PFSK-1 (cell line): ENCODE results near the gene LCN1.

Source experiments
- FOXP2 ChIP-seq: optimal IDR thresholded peaks from 2 replicates; pipeline ENCODE3; 2011; ENCODE audit warnings: borderline replicate concordance, control low read depth, inconsistent platforms; ENCODE audit not compliant: insufficient read depth; ENCODE audit errors: extremely low read length, extremely low read depth
- POLR2AphosphoS5 ChIP-seq: IDR thresholded peaks from 2 replicates; pipeline ENCODE4 v1.6.1; 2012; ENCODE audit warnings: low read depth, mild to moderate bottlenecking, control low read depth, low read length, moderate library complexity
- SIN3A ChIP-seq: IDR thresholded peaks from 2 replicates; pipeline ENCODE4 v1.6.1; 2012; ENCODE audit warnings: mild to moderate bottlenecking, low read length, moderate library complexity, borderline replicate concordance; ENCODE audit not compliant: insufficient read depth
- TAF1 ChIP-seq: IDR thresholded peaks from 2 replicates; pipeline ENCODE4 v1.6.1; 2012; ENCODE audit warnings: low read length, control low read depth, borderline replicate concordance; ENCODE audit not compliant: insufficient read depth
- TF ChIP-seq, protein P1 (sequence below), 2 experiments: IDR thresholded peaks; 2 replicates each; pipeline versions ENCODE4 v1.6.1 to v1.8.0; 2011 to 2012; ENCODE audit warnings: low read depth in 2 of 2, low read length in 2 of 2, control low read depth in 1 of 2, inconsistent platforms in 1 of 2, mild to moderate bottlenecking in 1 of 2, moderate library complexity in 1 of 2; ENCODE audit not compliant: insufficient read depth in 1 of 2

The LCN1 gene

DNA sequence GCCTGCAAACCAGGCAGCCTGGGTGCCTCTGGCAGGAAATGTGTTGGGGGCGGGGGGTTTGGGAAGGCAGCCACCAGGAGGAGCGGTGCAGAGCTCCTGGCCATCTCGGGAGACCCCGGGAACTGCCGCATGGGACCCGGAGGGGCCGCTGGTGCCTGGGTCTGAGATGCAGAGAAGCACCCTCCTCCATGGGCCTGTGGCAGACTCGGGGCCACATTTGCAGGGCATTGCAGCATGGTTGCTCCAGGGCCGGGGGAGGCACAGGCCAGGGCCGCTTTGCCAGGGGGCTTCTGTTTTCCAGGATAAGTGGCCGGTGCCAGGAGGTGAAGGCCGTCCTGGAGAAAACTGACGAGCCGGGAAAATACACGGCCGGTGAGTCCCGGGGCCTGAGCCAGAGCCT, 1.7 kb downstream of the LCN1 start:
- TF ChIP-seq FOXP2 (no peak), TAF1 (no peak), POLR2AphosphoS5 (no peak), SIN3A (no peak)
- TF ChIP-seq, protein P1, sequence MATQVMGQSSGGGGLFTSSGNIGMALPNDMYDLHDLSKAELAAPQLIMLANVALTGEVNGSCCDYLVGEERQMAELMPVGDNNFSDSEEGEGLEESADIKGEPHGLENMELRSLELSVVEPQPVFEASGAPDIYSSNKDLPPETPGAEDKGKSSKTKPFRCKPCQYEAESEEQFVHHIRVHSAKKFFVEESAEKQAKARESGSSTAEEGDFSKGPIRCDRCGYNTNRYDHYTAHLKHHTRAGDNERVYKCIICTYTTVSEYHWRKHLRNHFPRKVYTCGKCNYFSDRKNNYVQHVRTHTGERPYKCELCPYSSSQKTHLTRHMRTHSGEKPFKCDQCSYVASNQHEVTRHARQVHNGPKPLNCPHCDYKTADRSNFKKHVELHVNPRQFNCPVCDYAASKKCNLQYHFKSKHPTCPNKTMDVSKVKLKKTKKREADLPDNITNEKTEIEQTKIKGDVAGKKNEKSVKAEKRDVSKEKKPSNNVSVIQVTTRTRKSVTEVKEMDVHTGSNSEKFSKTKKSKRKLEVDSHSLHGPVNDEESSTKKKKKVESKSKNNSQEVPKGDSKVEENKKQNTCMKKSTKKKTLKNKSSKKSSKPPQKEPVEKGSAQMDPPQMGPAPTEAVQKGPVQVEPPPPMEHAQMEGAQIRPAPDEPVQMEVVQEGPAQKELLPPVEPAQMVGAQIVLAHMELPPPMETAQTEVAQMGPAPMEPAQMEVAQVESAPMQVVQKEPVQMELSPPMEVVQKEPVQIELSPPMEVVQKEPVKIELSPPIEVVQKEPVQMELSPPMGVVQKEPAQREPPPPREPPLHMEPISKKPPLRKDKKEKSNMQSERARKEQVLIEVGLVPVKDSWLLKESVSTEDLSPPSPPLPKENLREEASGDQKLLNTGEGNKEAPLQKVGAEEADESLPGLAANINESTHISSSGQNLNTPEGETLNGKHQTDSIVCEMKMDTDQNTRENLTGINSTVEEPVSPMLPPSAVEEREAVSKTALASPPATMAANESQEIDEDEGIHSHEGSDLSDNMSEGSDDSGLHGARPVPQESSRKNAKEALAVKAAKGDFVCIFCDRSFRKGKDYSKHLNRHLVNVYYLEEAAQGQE (IDR thresholded peaks at IDR 0.05; ENCODE audit: insufficient read depth in 1 of 2, low read depth in 2 of 2, low read length in 2 of 2) = no peak

DNA sequence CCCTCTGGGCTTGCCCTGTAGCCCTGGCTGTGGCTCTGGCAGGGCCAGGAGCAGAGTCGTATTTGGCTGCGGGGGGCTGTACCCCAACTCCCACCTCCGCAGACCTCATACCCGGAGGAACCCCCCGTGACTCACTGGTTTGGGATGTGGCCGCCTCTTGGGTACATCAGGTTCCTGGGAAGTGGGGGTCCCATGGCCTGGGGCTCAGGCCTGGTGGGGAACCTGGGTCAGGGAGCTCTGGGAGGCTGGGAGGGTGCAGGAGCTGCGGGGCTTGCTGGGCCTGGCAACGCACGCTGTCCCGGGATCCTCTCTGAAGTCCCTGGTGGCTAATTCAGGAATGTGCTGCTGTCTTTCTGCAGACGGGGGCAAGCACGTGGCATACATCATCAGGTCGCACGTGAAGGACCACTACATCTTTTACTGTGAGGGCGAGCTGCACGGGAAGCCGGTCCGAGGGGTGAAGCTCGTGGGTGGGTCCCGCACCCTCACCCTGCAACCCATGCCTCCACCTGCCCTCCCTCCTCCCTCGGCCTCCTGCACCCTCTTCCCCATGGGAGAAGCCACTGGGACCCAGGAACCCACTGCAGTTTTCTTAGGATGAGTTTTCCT, 2.4 kb downstream of the LCN1 start:
- TF ChIP-seq FOXP2 = no peak
- TF ChIP-seq, protein P1 (IDR thresholded peaks at IDR 0.05; ENCODE audit: insufficient read depth in 1 of 2, low read depth in 2 of 2, low read length in 2 of 2) = no peak
- no peak for TF ChIP-seq POLR2AphosphoS5
- no peak for TF ChIP-seq SIN3A

DNA sequence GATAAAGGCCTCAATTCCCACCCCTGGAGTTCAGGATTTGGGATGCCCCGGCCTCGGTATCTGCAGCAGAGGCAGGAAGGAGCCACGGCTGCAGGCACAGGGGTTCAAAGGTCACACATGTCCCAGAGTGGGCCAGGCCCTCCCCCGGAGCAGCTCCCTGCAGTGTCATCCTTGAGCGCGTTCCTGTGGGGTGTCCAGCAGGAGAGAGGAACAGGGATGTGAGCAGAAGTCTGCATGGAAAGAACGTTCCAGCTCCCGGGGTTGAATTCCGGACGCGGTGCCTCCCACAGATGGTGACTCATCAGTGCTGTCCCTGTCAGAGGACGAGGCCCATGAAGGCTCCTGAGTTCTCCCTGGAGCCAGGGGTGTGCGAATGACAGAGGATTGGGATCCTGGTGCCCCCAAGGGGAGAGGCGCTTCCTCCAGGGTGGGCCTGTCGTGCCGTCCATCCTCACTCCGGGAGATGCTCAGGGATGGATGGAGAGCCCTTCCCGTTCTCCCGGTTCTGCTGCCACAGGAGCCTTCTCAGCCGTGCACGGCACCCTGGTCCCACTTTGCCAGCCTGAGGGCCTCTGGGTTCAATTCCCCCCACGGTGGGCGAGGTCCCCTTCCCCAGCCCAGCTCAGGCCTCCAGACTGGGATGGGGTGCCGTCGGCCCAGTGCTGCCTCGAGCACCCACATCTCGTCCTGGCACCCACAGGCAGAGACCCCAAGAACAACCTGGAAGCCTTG, 3.1 kb downstream of the LCN1 start:
- no peak for TF ChIP-seq SIN3A
- no peak for TF ChIP-seq FOXP2
- TF ChIP-seq, protein P1 (IDR thresholded peaks at IDR 0.05; ENCODE audit: insufficient read depth in 1 of 2, low read depth in 2 of 2, low read length in 2 of 2) = no peak
- TF ChIP-seq POLR2AphosphoS5 = no peak
- no peak for TF ChIP-seq TAF1

DNA sequence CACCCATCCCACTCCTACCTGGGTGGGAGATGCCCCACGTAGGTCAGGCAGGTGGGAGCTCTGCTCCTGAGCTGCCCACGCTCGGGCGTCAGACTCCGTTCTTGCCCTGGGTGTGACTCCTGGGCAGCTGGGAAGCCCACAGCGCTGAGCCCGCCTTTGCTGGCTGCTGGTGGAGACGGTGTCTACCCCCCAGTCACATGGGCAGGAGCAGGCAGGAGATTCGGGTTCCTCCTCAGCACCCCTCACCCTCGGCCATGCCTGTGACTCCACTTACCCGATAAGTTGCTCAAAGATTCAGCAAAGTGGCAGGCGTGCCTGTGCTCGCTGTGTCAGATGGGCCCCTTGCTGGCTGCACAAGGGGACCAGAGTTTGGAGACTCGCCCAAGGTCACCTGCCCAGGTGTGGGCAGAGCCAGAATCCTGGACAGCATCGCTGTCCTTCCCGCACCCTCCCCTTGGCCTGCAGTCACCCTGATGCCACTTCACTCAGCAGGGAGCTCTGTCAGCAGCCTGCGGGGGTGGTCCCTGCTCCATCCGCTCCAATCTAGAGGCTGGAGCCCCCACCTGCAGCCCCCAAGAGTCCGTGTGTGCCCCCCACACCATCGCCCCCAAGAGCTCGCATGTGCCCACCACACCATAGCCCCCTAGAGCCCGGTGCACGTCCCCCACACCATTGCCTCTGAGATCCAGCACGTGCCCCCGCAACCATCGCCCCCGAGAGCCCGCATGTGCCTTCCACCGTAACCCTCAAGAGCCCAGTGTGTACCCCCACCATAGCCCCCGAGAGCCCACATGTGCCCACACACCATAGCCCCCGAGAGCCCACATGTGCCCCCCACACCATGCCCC, 4.2 kb downstream of the LCN1 start:
- TF ChIP-seq, protein P1 (IDR thresholded peaks at IDR 0.05; ENCODE audit: insufficient read depth in 1 of 2, low read depth in 2 of 2, low read length in 2 of 2) = no peak
- TF ChIP-seq POLR2AphosphoS5 (no peak), FOXP2 (no peak), SIN3A (no peak), TAF1 (no peak)
